GM23248 (cell line): ENCODE results near the gene CREBBP.

Experiments used
- EZH2 ChIP-seq: fragments of 200-600 bp; sonication (generic); IDR thresholded peaks from 2 replicates; pipeline ENCODE4 v1.6.1; 2018; ENCODE audit warnings: antibody characterized with exemption, mild to moderate bottlenecking; ENCODE audit not compliant: insufficient read depth, poor library complexity, severe bottlenecking
- EZH2phosphoT487 ChIP-seq: fragments of 200-600 bp; sonication (generic); IDR thresholded peaks from 2 replicates; pipeline ENCODE4 v1.6.1; 2018; ENCODE audit warnings: antibody characterized with exemption, moderate library complexity, mild to moderate bottlenecking, low read depth; ENCODE audit not compliant: insufficient read depth

DNA sequence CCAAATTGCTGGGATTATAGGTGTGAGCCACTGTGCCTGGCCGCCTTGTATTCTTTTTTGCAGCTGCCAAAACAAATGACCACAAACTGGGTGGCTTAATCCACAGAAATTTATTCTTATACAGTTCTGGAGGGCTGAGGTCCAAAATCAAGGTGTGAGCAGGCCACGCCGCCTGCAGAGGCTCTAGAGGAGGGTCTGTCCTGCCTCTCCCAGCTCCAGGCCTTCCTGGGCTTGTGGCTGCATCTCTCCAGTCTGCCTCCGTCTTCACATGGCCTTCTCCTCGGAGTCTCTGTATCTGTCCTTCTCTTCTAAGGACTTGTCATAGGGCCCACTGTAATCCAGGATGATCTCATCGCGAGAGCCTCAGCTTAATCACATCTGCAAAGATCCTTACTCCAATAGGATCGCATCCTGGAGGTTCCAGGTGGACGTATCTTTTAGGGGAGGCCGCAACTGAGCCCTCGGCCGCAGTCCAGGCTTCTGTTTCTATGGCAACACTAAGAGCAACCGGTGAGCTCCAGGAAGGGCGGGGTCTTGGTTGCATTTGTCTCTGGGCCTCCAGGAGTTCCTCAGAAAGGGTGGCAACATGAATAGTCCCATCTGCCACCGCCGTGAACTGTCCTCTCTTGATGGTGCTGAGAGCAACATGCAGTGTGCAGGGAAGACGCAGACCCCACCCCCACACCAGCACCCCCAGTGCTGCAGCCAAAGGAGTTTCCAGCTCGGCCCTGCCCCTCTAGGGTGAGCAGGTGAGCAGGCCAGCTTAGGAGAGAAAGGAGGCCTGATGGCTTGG is 29.5 kb upstream of the CREBBP start:
- TF ChIP-seq EZH2 = no peak
- TF ChIP-seq EZH2phosphoT487 = no peak
